ENCODE measurements around the gene TXNL4A.

DNA sequence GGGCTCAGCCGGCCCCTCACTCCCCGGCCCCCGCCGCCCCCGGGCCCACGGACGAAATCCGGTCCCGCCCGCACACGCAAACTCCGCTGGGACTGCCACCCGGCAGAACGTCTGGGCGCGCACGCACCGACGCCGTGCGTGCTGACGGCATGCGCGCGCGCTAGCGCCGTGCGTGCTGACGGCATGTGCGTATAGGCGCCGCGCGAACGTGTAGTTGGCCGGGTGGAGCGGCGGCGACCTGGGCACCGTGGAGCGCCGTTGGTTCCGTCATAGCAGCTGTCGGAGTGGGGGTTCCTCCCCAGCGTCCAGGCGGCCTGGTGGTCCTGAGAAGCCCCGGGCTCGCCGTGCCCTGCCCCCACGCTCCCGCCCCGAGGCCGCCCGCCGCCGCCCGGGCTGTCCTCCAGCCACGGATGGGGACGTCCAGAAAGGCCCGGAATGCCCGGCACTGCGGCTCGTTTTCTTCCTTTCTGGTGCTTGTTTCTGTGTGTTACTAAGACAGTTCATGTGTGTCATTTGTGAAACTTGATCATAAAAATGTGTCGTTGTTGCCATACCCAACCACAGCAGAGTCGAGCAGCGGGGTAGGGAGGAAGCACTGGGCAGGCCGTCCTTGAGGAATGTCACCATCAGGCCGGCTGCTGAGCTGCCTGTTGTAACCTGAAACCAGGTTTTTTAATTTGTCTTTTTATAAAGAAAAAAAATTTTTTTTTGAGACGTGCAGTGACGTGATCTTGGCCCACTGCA is at the start of gene TXNL4A:
- TF ChIP-seq, protein P1, sequence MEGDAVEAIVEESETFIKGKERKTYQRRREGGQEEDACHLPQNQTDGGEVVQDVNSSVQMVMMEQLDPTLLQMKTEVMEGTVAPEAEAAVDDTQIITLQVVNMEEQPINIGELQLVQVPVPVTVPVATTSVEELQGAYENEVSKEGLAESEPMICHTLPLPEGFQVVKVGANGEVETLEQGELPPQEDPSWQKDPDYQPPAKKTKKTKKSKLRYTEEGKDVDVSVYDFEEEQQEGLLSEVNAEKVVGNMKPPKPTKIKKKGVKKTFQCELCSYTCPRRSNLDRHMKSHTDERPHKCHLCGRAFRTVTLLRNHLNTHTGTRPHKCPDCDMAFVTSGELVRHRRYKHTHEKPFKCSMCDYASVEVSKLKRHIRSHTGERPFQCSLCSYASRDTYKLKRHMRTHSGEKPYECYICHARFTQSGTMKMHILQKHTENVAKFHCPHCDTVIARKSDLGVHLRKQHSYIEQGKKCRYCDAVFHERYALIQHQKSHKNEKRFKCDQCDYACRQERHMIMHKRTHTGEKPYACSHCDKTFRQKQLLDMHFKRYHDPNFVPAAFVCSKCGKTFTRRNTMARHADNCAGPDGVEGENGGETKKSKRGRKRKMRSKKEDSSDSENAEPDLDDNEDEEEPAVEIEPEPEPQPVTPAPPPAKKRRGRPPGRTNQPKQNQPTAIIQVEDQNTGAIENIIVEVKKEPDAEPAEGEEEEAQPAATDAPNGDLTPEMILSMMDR (IDR thresholded peaks at IDR 0.05): no peak
- TF ChIP-seq POLR2A (IDR thresholded peaks at IDR 0.05): peak; percentile 87

Data from right lobe of liver (tissue), 4 donors.